HEK293 (cell line): Measurements from ENCODE around the gene PSMC2.

Experiments used
- CTCF ChIA-PET: fragments of 350-600 bp; formaldehyde crosslinking; extraction: SDS; loops from one replicate; lab custom pipeline; 2021; ENCODE audit warnings: antibody characterized with exemption; lab: Yijun Ruan, JAX
- POLR2A ChIA-PET: fragments of 300-600 bp; formaldehyde crosslinking; extraction: SDS; loops from one replicate; lab custom pipeline; 2020; ENCODE audit warnings: antibody characterized with exemption, inconsistent platforms; lab: Yijun Ruan, JAX
- H3K27ac ChIP-seq: fragments of 200-500 bp; sonication (Bioruptor generic); 2 replicates; pipeline ENCODE4 v1.5.1; 2014; ENCODE audit warnings: low read depth, low read length, control low read depth, inconsistent platforms; ENCODE audit errors: extremely low read depth
- H3K36me3 ChIP-seq, 2 experiments: fragments of 200-500 bp in 1 of 2; sonication (Bioruptor generic) in 1 of 2; 1 replicate in 1 of 2; 2 replicates in 1 of 2; pipeline ENCODE4 v1.5.1; 2014 to 2017; ENCODE audit warnings: inconsistent platforms in 2 of 2, low read length in 2 of 2; ENCODE audit not compliant: control insufficient read depth in 2 of 2, insufficient read depth in 1 of 2
- H3K4me1 ChIP-seq: fragments of 200-500 bp; sonication (Bioruptor generic); 2 replicates; pipeline ENCODE4 v1.5.1; 2014; ENCODE audit warnings: mild to moderate bottlenecking, low read length, inconsistent platforms; ENCODE audit not compliant: control insufficient read depth, insufficient read depth
- H3K4me3 ChIP-seq: 2 replicates; pipeline ENCODE4 v1.5.1; 2011; ENCODE audit warnings: low read depth, mild to moderate bottlenecking, control low read depth, low read length, moderate library complexity
- H3K9me3 ChIP-seq: fragments of 200-500 bp; sonication (Bioruptor generic); 2 replicates; pipeline ENCODE4 v1.5.1; 2014; ENCODE audit warnings: low read depth, low read length, inconsistent platforms; ENCODE audit not compliant: control insufficient read depth, insufficient read depth
- BCL11A ChIP-seq: fragments of 450-650 bp; formaldehyde crosslinking; IDR thresholded peaks from 2 replicates; pipeline ENCODE4 v1.5.1; 2016; ENCODE audit warnings: low read depth, missing biosample characterization, missing genetic modification characterization
- EGR2 ChIP-seq: fragments of 450-650 bp; formaldehyde crosslinking; IDR thresholded peaks from 2 replicates; pipeline ENCODE4 v1.5.1; 2016; ENCODE audit warnings: low read depth, missing biosample characterization, missing genetic modification characterization
- REPIN1 ChIP-seq: fragments of 450-650 bp; formaldehyde crosslinking; IDR thresholded peaks from 2 replicates; pipeline ENCODE4 v1.5.1; 2017; ENCODE audit warnings: missing biosample characterization, missing genetic modification characterization, low read depth
- SP3 ChIP-seq: fragments of 450-650 bp; formaldehyde crosslinking; IDR thresholded peaks from 2 replicates; pipeline ENCODE4 v1.5.1; 2016; ENCODE audit warnings: missing biosample characterization, missing genetic modification characterization
- ZBTB17 ChIP-seq: fragments of 450-650 bp; formaldehyde crosslinking; IDR thresholded peaks from 2 replicates; pipeline ENCODE4 v1.5.1; 2016; ENCODE audit warnings: missing biosample characterization, missing genetic modification characterization
- ZFP37 ChIP-seq: fragments of 450-650 bp; formaldehyde crosslinking; IDR thresholded peaks from 2 replicates; pipeline ENCODE4 v1.5.1; 2016; ENCODE audit warnings: missing biosample characterization, missing genetic modification characterization
- ZFP69B ChIP-seq: fragments of 450-650 bp; formaldehyde crosslinking; IDR thresholded peaks from 2 replicates; pipeline ENCODE4 v1.5.1; 2016; ENCODE audit warnings: missing biosample characterization, missing genetic modification characterization
- ZNF132 ChIP-seq: fragments of 450-650 bp; formaldehyde crosslinking; IDR thresholded peaks from 2 replicates; pipeline ENCODE4 v1.5.1; 2017; ENCODE audit warnings: missing biosample characterization, missing genetic modification characterization, borderline replicate concordance
- ZNF133 ChIP-seq: fragments of 450-650 bp; formaldehyde crosslinking; IDR thresholded peaks from 2 replicates; pipeline ENCODE4 v1.5.1; 2016; ENCODE audit warnings: missing biosample characterization, missing genetic modification characterization
- ZNF211 ChIP-seq: fragments of 450-650 bp; formaldehyde crosslinking; IDR thresholded peaks from 2 replicates; pipeline ENCODE4 v1.5.1; 2016; ENCODE audit warnings: low read depth, missing biosample characterization, missing genetic modification characterization
- ZNF223 ChIP-seq: fragments of 450-650 bp; formaldehyde crosslinking; IDR thresholded peaks from 2 replicates; pipeline ENCODE4 v1.5.1; 2016; ENCODE audit warnings: missing biosample characterization, missing genetic modification characterization
- ZNF302 ChIP-seq: fragments of 450-650 bp; formaldehyde crosslinking; IDR thresholded peaks from 2 replicates; pipeline ENCODE4 v1.5.1; 2016; ENCODE audit warnings: missing biosample characterization, missing genetic modification characterization, low read depth
- ZNF324 ChIP-seq: fragments of 450-650 bp; formaldehyde crosslinking; IDR thresholded peaks from 2 replicates; pipeline ENCODE4 v1.5.1; 2016; ENCODE audit warnings: missing biosample characterization, missing genetic modification characterization
- ZNF341 ChIP-seq: fragments of 450-650 bp; formaldehyde crosslinking; IDR thresholded peaks from 2 replicates; pipeline ENCODE4; 2016; ENCODE audit warnings: low read depth, missing biosample characterization, missing genetic modification characterization
- ZNF350 ChIP-seq: fragments of 450-650 bp; formaldehyde crosslinking; IDR thresholded peaks from 2 replicates; pipeline ENCODE4 v1.5.0; 2017; ENCODE audit warnings: missing biosample characterization, mild to moderate bottlenecking, missing genetic modification characterization
- ZNF366 ChIP-seq: fragments of 450-650 bp; formaldehyde crosslinking; conservative IDR thresholded peaks from 2 replicates; pipeline ENCODE4 v1.5.1; 2016; ENCODE audit warnings: missing biosample characterization, missing genetic modification characterization
- ZNF571 ChIP-seq: fragments of 450-650 bp; formaldehyde crosslinking; IDR thresholded peaks from 2 replicates; pipeline ENCODE4 v1.5.0; 2017; ENCODE audit warnings: missing biosample characterization, missing genetic modification characterization
- ZNF624 ChIP-seq: fragments of 450-650 bp; formaldehyde crosslinking; IDR thresholded peaks from 2 replicates; pipeline ENCODE4 v1.5.1; 2017; ENCODE audit warnings: missing biosample characterization, missing genetic modification characterization
- ZNF747 ChIP-seq: fragments of 450-650 bp; formaldehyde crosslinking; IDR thresholded peaks from 2 replicates; pipeline ENCODE4 v1.5.1; 2016; ENCODE audit warnings: missing biosample characterization, missing genetic modification characterization
- TF ChIP-seq, protein P1 (sequence below): fragments of 450-650 bp; formaldehyde crosslinking; IDR thresholded peaks from 2 replicates; pipeline ENCODE4 v1.5.1; 2016; ENCODE audit warnings: missing biosample characterization, missing genetic modification characterization, low read depth
- TF ChIP-seq, protein P2 (sequence below): fragments of 450-650 bp; formaldehyde crosslinking; IDR thresholded peaks from 2 replicates; pipeline ENCODE4 v1.5.1; 2016; ENCODE audit warnings: missing biosample characterization, missing genetic modification characterization
- TF ChIP-seq, protein P3 (sequence below): fragments of 450-650 bp; formaldehyde crosslinking; IDR thresholded peaks from 2 replicates; pipeline ENCODE4 v1.5.1; 2017; ENCODE audit warnings: missing biosample characterization, mild to moderate bottlenecking, missing genetic modification characterization, moderate library complexity
- TF ChIP-seq, protein P4 (sequence below): sonication (generic); formaldehyde crosslinking; IDR thresholded peaks from 2 replicates; pipeline ENCODE4 v1.8.1; 2022; ENCODE audit warnings: mild to moderate bottlenecking, moderate library complexity, missing genetic modification reagents
- TF ChIP-seq, protein P5 (sequence below): fragments of 450-650 bp; formaldehyde crosslinking; IDR thresholded peaks from 2 replicates; pipeline ENCODE4 v1.5.1; 2016; ENCODE audit warnings: missing biosample characterization, missing genetic modification characterization

Gene PSMC2

DNA sequence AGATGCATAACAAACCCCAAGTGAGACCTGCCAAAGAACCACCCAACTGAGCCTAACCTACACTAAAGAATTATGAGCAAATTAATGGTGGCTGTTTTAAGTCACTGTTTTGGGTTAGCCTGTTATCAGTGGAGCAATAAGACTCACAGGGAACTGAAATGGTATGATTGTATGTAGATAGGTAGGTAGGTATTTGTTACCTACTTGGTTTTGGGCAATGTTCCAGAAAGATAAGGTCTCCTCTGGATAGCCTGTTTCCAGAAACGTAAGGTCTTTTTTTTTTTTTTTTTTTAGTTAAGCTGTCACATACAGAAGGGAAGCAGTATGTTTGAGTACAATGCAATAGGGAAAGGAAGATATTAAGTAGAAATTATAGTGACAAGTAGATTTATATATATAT, 47.6 kb downstream of the PSMC2 start:
- TF ChIP-seq ZNF571 (tag by site-specific recombination) (no peak), ZNF341 (tag by site-specific recombination) (no peak), ZNF223 (tag by site-specific recombination) (no peak), ZNF324 (no peak), ZNF302 (no peak), ZBTB17 (tag by site-specific recombination) (no peak), ZNF132 (tag by site-specific recombination) (no peak), ZNF366 (tag by site-specific recombination) (no peak), ZNF624 (tag by site-specific recombination) (no peak), ZNF350 (tag by site-specific recombination) (no peak)
- TF ChIP-seq, protein P1, sequence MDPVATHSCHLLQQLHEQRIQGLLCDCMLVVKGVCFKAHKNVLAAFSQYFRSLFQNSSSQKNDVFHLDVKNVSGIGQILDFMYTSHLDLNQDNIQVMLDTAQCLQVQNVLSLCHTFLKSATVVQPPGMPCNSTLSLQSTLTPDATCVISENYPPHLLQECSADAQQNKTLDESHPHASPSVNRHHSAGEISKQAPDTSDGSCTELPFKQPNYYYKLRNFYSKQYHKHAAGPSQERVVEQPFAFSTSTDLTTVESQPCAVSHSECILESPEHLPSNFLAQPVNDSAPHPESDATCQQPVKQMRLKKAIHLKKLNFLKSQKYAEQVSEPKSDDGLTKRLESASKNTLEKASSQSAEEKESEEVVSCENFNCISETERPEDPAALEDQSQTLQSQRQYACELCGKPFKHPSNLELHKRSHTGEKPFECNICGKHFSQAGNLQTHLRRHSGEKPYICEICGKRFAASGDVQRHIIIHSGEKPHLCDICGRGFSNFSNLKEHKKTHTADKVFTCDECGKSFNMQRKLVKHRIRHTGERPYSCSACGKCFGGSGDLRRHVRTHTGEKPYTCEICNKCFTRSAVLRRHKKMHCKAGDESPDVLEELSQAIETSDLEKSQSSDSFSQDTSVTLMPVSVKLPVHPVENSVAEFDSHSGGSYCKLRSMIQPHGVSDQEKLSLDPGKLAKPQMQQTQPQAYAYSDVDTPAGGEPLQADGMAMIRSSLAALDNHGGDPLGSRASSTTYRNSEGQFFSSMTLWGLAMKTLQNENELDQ (tag by site-specific recombination), result no peak
- no peak overlapping the region for H3K27ac ChIP-seq
- POLR2A ChIA-PET, result no interaction called here
- no peaks in the 10 kb centered on the region for H3K9me3 ChIP-seq
- no peak overlapping the region for H3K4me3 ChIP-seq
- H3K36me3 ChIP-seq, result no peaks in the 10 kb centered on the region
- H3K4me1 ChIP-seq, result no peaks in the 10 kb centered on the region
- CTCF ChIA-PET, result no interaction called here

DNA sequence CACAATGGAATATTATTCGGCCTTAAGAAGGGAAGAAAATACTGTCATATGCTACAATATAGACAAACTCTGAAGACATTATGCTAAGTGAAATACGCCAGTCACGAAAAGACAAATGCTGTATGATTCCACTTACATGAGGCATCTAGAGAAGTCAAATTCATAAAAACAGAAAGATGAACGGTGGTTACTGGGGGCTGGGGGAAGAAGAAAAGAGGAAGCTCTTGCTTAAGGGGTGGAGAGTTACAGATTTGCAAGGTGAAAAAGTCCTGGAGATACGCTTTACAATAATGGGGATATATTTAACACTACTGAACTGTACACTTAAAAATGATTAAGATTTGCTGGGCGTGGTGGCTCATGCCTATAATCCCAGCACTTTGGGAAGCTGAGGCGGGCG, 49.0 kb downstream of the PSMC2 start:
- TF ChIP-seq, protein P2, sequence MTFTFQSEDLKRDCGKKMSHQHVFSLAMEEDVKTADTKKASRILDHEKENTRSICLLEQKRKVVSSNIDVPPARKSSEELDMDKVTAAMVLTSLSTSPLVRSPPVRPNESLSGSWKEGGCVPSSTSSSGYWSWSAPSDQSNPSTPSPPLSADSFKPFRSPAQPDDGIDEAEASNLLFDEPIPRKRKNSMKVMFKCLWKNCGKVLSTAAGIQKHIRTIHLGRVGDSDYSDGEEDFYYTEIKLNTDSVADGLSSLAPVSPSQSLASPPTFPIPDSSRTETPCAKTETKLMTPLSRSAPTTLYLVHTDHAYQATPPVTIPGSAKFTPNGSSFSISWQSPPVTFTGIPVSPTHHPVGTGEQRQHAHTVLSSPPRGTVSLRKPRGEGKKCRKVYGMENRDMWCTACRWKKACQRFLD (tag by site-specific recombination), result no peak
- TF ChIP-seq ZFP69B, result no peak
- TF ChIP-seq EGR2 (tag by site-specific recombination), result no peak
- no peak for TF ChIP-seq ZNF747
- TF ChIP-seq, protein P3, sequence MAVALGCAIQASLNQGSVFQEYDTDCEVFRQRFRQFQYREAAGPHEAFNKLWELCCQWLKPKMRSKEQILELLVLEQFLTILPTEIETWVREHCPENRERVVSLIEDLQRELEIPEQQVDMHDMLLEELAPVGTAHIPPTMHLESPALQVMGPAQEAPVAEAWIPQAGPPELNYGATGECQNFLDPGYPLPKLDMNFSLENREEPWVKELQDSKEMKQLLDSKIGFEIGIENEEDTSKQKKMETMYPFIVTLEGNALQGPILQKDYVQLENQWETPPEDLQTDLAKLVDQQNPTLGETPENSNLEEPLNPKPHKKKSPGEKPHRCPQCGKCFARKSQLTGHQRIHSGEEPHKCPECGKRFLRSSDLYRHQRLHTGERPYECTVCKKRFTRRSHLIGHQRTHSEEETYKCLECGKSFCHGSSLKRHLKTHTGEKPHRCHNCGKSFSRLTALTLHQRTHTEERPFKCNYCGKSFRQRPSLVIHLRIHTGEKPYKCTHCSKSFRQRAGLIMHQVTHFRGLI (tag by site-specific recombination), result no peak
- no peak for TF ChIP-seq BCL11A
- no peak for TF ChIP-seq SP3
- no peak for TF ChIP-seq ZNF211 (tag by site-specific recombination)
- ChIA-PET POLR2A (no interaction called here), CTCF (no interaction called here)
- no peaks in the 10 kb centered on the region for H3K4me1 ChIP-seq
- H3K4me3 ChIP-seq, result no peak overlapping the region
- H3K27ac ChIP-seq, result no peak overlapping the region
- H3K36me3 ChIP-seq, result no peaks in the 10 kb centered on the region
- H3K9me3 ChIP-seq, result no peaks in the 10 kb centered on the region

DNA sequence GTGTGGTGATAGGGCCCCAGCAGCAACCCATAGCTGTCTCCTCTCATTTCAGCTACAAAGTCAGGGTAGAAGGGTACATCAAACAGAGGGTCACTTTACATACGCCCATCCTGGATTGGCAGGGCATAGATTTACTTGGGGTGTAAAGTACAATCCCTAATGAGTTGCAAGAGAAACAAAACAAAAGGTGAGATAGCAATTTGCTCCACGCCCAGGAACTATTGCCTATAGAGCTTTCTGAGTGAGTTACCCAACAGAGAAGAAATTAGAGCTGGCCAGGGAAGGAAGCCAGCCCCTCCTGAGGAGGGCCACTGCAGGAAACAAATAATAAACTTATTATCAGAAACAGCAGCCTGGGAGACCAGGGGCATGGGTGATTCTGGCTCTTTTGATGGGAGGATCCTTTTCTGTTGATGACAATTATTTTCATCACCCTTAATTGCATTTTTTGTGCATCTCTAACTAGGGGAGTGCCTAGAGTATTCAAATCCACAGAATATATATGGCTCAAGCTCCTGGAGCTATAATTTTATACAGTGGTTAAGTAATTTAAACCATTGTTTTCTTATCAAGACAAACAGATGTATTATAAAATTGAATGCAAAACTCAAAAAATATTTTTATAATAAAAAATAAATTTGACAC, 51.2 kb downstream of the PSMC2 start:
- H3K4me1 ChIP-seq, result no peaks in the 10 kb centered on the region
- CTCF ChIA-PET, result interaction anchor here (1.7 kb wide), 1 partner anchor 10 kb away, joined by 4 read pairs; no protein-coding TSS in a partner anchor
- no peak overlapping the region for H3K4me3 ChIP-seq
- no peaks in the 10 kb centered on the region for H3K9me3 ChIP-seq
- no peak for TF ChIP-seq ZNF324
- no peak for TF ChIP-seq ZNF133
- no peak for TF ChIP-seq ZFP37
- TF ChIP-seq, protein P4, sequence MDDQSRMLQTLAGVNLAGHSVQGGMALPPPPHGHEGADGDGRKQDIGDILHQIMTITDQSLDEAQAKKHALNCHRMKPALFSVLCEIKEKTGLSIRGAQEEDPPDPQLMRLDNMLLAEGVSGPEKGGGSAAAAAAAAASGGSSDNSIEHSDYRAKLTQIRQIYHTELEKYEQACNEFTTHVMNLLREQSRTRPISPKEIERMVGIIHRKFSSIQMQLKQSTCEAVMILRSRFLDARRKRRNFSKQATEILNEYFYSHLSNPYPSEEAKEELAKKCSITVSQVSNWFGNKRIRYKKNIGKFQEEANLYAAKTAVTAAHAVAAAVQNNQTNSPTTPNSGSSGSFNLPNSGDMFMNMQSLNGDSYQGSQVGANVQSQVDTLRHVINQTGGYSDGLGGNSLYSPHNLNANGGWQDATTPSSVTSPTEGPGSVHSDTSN (CRISPR knock-in tag), result no peak
- no peak for TF ChIP-seq REPIN1 (tag by site-specific recombination)
- TF ChIP-seq, protein P5, sequence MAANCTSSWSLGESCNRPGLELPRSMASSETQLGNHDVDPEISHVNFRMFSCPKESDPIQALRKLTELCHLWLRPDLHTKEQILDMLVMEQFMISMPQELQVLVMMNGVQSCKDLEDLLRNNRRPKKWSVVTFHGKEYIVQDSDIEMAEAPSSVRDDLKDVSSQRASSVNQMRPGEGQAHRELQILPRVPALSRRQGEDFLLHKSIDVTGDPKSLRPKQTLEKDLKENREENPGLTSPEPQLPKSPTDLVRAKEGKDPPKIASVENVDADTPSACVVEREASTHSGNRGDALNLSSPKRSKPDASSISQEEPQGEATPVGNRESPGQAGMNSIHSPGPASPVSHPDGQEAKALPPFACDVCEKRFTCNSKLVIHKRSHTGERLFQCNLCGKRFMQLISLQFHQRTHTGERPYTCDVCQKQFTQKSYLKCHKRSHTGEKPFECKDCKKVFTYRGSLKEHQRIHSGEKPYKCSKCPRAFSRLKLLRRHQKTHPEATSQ, result no peak
- no peaks in the 10 kb centered on the region for H3K36me3 ChIP-seq
- POLR2A ChIA-PET, result no interaction called here
- H3K27ac ChIP-seq, result no peak overlapping the region
